ENCODE measurements around the gene API5. TPM values are rescaled to one million over a fixed set of nuclear protein-coding genes. Genes with fewer than 3 reads are reported as not detected.

Gene API5
- total and polyA plus RNA-seq, 9 donors: 29.9 to 83.2 (median 68.9) TPM

DNA sequence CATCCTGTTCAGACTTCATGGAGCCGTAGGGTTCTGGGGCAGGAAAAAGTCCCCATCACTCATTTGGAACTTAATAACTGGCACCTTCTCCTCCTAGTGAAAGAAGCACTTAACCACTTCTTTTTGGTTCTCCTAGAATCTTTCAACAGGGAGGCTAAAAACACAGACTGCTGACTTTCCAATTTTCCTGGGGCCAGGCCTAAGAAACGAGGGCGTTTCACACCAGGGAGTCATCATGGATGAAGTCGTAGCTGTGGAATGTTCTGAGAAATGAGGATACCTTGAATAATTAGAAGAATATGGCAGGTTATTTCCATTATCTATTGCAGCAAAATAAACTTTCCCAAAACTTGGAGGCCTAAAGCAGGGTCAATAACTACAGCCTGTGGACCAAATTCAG lies 26.0 kb upstream of the API5 start:
- intact Hi-C loops (cut with DNase I): no loop called here
- DNase-seq: no peak
- Histone ChIP-seq H3K27me3 (no peaks in the 10 kb centered on the region), H3K9me3 (no peaks in the 10 kb centered on the region), H3K36me3 (no peaks in the 10 kb centered on the region), H3K4me3 (no peak overlapping the region), H3K27ac (no peak overlapping the region), H3K4me1 (ENCODE audit: insufficient read depth) (no peaks in the 10 kb centered on the region)
- 52 to 57% (median 54%) methylated on average over 4 of the region's 4 CpGs for WGBS, 3 donors
- no peak for TF ChIP-seq POLR2A (IDR thresholded peaks at IDR 0.05)
- TF ChIP-seq, protein P1, sequence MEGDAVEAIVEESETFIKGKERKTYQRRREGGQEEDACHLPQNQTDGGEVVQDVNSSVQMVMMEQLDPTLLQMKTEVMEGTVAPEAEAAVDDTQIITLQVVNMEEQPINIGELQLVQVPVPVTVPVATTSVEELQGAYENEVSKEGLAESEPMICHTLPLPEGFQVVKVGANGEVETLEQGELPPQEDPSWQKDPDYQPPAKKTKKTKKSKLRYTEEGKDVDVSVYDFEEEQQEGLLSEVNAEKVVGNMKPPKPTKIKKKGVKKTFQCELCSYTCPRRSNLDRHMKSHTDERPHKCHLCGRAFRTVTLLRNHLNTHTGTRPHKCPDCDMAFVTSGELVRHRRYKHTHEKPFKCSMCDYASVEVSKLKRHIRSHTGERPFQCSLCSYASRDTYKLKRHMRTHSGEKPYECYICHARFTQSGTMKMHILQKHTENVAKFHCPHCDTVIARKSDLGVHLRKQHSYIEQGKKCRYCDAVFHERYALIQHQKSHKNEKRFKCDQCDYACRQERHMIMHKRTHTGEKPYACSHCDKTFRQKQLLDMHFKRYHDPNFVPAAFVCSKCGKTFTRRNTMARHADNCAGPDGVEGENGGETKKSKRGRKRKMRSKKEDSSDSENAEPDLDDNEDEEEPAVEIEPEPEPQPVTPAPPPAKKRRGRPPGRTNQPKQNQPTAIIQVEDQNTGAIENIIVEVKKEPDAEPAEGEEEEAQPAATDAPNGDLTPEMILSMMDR (IDR thresholded peaks at IDR 0.05): no peak
- no peak for TF ChIP-seq EP300 (IDR thresholded peaks at IDR 0.05)

DNA sequence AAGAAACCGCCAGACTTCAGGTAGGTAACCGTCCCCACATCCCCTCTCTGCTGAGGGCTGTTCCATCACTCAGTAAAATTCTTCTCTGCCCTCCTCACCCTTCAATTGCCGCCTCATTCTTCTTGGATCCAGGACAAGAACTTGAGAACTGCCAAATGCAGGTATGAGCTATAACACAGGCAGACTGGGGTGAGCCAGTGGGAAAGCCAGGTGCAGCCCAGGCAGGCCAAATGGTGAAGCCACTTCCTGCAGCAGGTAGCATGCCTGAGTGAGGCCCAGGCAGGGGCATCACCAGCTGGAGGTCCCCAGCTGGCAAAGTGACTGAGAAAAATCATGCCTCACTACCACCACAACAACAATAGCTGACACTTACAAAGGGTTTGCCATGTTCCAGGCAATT lies 22.4 kb upstream of the API5 start:
- 89 to 96% (median 96%) methylated on average over 3 of the region's 3 CpGs for WGBS, 3 donors
- TF ChIP-seq, protein P1 (IDR thresholded peaks at IDR 0.05): no peak
- TF ChIP-seq POLR2A (IDR thresholded peaks at IDR 0.05) (no peak), EP300 (IDR thresholded peaks at IDR 0.05) (no peak)
- Histone ChIP-seq H3K9me3 (no peaks in the 10 kb centered on the region), H3K4me1 (ENCODE audit: insufficient read depth) (no peaks in the 10 kb centered on the region), H3K27ac (no peak overlapping the region), H3K27me3 (no peaks in the 10 kb centered on the region), H3K4me3 (no peak overlapping the region), H3K36me3 (no peaks in the 10 kb centered on the region)
- no peak for DNase-seq
- intact Hi-C loops (cut with DNase I): no loop called here

DNA sequence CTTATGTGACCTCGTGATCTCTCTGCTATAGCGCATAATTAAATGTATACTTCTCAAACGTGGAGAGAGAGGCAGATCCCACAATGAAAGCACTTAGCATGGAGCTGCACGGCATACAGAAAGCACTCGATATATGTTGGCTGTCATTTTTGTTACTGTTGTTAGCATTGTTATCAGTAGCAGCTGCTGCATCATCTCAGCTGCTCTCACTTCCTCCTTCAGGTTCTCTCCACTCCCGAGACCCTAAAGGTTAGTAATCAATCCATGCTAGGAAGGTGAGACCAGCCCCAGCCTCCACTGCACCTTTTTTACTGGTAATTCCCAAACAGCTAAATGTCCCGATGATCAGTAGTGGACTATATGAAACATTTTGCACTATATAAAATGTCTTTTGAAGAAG lies 13.4 kb upstream of the API5 start:
- no peaks in the 10 kb centered on the region for H3K36me3 ChIP-seq
- TF ChIP-seq, protein P1 (IDR thresholded peaks at IDR 0.05): no peak
- no peak for TF ChIP-seq EP300 (IDR thresholded peaks at IDR 0.05)
- no peak for TF ChIP-seq POLR2A (IDR thresholded peaks at IDR 0.05)
- DNase-seq: no peak
- WGBS, 3 donors: 68 to 79% (median 74%) methylated on average over 7 of the region's 7 CpGs
- intact Hi-C loops (cut with DNase I): no loop called here
- no peaks in the 10 kb centered on the region for H3K27me3 ChIP-seq
- no peaks in the 10 kb centered on the region for H3K4me1 ChIP-seq (ENCODE audit: insufficient read depth)
- no peak overlapping the region for H3K4me3 ChIP-seq
- H3K9me3 ChIP-seq: no peaks in the 10 kb centered on the region
- H3K27ac ChIP-seq: no peak overlapping the region

DNA sequence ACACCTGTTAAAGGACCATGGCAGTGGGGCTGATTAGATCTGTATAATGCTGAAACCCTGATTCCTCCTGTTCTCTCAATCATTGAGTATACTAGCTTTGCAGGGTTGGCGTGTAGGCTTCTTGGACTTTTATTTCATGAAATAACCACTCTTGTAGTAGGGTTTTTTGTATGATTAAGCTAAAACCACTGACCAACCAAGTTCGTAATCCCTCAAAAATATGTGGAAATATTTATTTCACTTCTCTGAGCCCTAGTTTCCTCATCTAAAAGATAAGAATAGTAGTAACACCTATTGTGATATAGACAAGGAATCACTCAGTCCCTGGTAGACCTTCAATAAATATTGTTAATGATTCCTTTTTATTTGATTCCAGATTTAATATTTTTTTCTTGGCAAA lies 4.2 kb downstream of the API5 start:
- TF ChIP-seq, protein P1 (IDR thresholded peaks at IDR 0.05): no peak
- no peak for TF ChIP-seq EP300 (IDR thresholded peaks at IDR 0.05)
- TF ChIP-seq POLR2A (IDR thresholded peaks at IDR 0.05): no peak
- DNase-seq: no peak
- peaks cover 8% of the 10 kb centered on the region for H3K4me1 ChIP-seq (ENCODE audit: insufficient read depth)
- no peak overlapping the region for H3K27ac ChIP-seq
- H3K36me3 ChIP-seq: no peaks in the 10 kb centered on the region
- no peak overlapping the region for H3K4me3 ChIP-seq
- 79 to 85% (median 85%) methylated on average over 2 of the region's 2 CpGs for WGBS, 3 donors
- H3K27me3 ChIP-seq: no peaks in the 10 kb centered on the region
- intact Hi-C loops (cut with DNase I): no loop called here
- H3K9me3 ChIP-seq: no peaks in the 10 kb centered on the region

DNA sequence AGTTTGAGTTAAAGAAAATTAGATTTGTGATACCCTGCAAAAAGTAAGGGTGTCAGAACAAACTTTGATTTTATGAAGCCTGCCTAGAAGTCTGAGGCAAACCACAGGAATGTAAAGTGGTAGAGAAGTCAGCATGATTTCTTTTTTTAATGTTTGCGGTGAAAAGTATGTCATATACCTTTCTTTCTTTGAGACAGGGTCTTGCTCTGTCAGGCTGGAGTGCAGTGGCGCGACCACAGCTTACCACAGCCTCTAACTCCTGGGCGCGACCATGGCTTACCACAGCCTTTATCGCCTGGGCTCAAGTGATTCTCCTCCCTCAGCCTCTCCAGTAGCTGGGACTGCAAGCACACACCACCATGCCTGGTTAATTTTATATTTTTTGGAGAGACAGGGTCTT lies 4.7 kb downstream of the API5 start:
- H3K36me3 ChIP-seq: no peaks in the 10 kb centered on the region
- no peaks in the 10 kb centered on the region for H3K27me3 ChIP-seq
- WGBS, 3 donors: 89 to 94% (median 90%) methylated on average over 6 of the region's 6 CpGs
- peaks cover 7% of the 10 kb centered on the region for H3K4me1 ChIP-seq (ENCODE audit: insufficient read depth)
- DNase-seq: no peak
- H3K9me3 ChIP-seq: no peaks in the 10 kb centered on the region
- intact Hi-C loops (cut with DNase I): no loop called here
- TF ChIP-seq EP300 (IDR thresholded peaks at IDR 0.05): no peak
- H3K4me3 ChIP-seq: no peak overlapping the region
- no peak overlapping the region for H3K27ac ChIP-seq

All from ovary (tissue), 9 donors.